ENCODE measurements around the gene KIAA0930.

- TF ChIP-seq, protein P1, sequence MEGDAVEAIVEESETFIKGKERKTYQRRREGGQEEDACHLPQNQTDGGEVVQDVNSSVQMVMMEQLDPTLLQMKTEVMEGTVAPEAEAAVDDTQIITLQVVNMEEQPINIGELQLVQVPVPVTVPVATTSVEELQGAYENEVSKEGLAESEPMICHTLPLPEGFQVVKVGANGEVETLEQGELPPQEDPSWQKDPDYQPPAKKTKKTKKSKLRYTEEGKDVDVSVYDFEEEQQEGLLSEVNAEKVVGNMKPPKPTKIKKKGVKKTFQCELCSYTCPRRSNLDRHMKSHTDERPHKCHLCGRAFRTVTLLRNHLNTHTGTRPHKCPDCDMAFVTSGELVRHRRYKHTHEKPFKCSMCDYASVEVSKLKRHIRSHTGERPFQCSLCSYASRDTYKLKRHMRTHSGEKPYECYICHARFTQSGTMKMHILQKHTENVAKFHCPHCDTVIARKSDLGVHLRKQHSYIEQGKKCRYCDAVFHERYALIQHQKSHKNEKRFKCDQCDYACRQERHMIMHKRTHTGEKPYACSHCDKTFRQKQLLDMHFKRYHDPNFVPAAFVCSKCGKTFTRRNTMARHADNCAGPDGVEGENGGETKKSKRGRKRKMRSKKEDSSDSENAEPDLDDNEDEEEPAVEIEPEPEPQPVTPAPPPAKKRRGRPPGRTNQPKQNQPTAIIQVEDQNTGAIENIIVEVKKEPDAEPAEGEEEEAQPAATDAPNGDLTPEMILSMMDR (IDR thresholded peaks at IDR 0.05) = no peak
- no peak for TF ChIP-seq POLR2AphosphoS5 (IDR thresholded peaks at IDR 0.05)
- TF ChIP-seq POLR2A (IDR thresholded peaks at IDR 0.05) = no peak
- no peak for TF ChIP-seq EP300 (IDR thresholded peaks at IDR 0.05; ENCODE audit: low read depth)
These were observed 46.3 kb upstream of the KIAA0930 start for GRCh38 chr22:45286854-45287551.
